NT2/D1 (cell line): Measurements from ENCODE around the gene SLC23A3.

Experiments
- SUZ12 ChIP-seq: IDR thresholded peaks from 2 replicates; pipeline ENCODE4 v1.6.1; 2011; ENCODE audit not compliant: insufficient read length, insufficient read depth; ENCODE audit errors: extremely low read depth
- YY1 ChIP-seq: IDR thresholded peaks from 2 replicates; pipeline ENCODE4 v1.6.1; 2011; ENCODE audit not compliant: insufficient read length, insufficient read depth
- ZNF274 ChIP-seq: IDR thresholded peaks from 2 replicates; pipeline ENCODE4 v1.6.1; 2011; ENCODE audit warnings: mild to moderate bottlenecking, low read depth, low read length

- TF ChIP-seq SUZ12 (no peak), ZNF274 (no peak), YY1 (no peak)
Observed at GRCh38 chr2:219169930-219170654, at the start of gene SLC23A3.
